SK-N-SH (cell line): ENCODE results near the gene WRAP73. TPM values are rescaled to one million over a fixed set of nuclear protein-coding genes. Genes with fewer than 3 reads are reported as not detected.

Source experiments
- CTCF ChIA-PET: fragments of 300-600, 350-600 bp; formaldehyde crosslinking; extraction: SDS; loops from one replicate; lab custom pipeline; 2021; lab: Yijun Ruan, JAX
- POLR2A ChIA-PET: fragments of 350-600 bp; sonication (Branson Sonifier 250); formaldehyde crosslinking; extraction: SDS; loops from one replicate; lab custom pipeline; 2020; ENCODE audit warnings: antibody characterized with exemption, inconsistent platforms; lab: Yijun Ruan, JAX
- DNase-seq: peaks from one replicate; pipeline ENCODE4 v3.0.0; 2012
- H2AFZ ChIP-seq: fragments of 200-600 bp; sonication (generic); 2 replicates; pipeline ENCODE4 v1.8.1; 2016; ENCODE audit warnings: antibody characterized with exemption, mild to moderate bottlenecking, low read depth
- H3F3A ChIP-seq: fragments of 200-600 bp; sonication (generic); replicated peaks from 2 replicates; pipeline ENCODE3; 2016; ENCODE audit warnings: antibody characterized with exemption, mild to moderate bottlenecking; ENCODE audit not compliant: insufficient read depth
- H3K27ac ChIP-seq, 2 experiments: fragments of 200-500 bp in 1 of 2; fragments of 200-600 bp in 1 of 2; sonication (Bioruptor generic) in 1 of 2; sonication (generic), shearing (Covaris generic) in 1 of 2; 2 replicates each; pipeline versions ENCODE4 v1.5.1 to v1.6.1; 2014 to 2016; ENCODE audit warnings: low read depth in 2 of 2, inconsistent platforms in 1 of 2, low read length in 1 of 2, mild to moderate bottlenecking in 1 of 2, mixed read lengths in 1 of 2
- H3K27me3 ChIP-seq: fragments of 200-600 bp; sonication (generic), shearing (Covaris generic); 2 replicates; pipeline ENCODE4 v1.6.1; 2016; ENCODE audit warnings: mixed run types; ENCODE audit not compliant: insufficient read depth
- H3K36me3 ChIP-seq, 2 experiments: fragments of 200-500 bp in 1 of 2; fragments of 200-600 bp in 1 of 2; sonication (Bioruptor generic) in 1 of 2; sonication (generic) in 1 of 2; replicated peaks in 1 of 2; 2 replicates each; pipeline versions ENCODE3 to v1.5.1; 2014 to 2016; ENCODE audit warnings: low read length in 1 of 2, mild to moderate bottlenecking in 1 of 2; ENCODE audit not compliant: insufficient read depth in 2 of 2, control insufficient read depth in 1 of 2
- H3K4me1 ChIP-seq, 2 experiments: fragments of 200-500 bp in 1 of 2; fragments of 200-600 bp in 1 of 2; sonication (Bioruptor generic) in 1 of 2; sonication (generic), shearing (Covaris generic) in 1 of 2; 2 replicates each; pipeline versions ENCODE4 v1.5.1 to v1.6.1; 2014 to 2016; ENCODE audit warnings: low read depth in 1 of 2, low read length in 1 of 2, mixed run types in 1 of 2; ENCODE audit not compliant: insufficient read depth in 2 of 2, control insufficient read depth in 1 of 2
- H3K4me2 ChIP-seq: fragments of 200-600 bp; sonication (generic), shearing (Covaris generic); 2 replicates; pipeline ENCODE4 v1.6.1; 2017; ENCODE audit warnings: mixed run types
- H3K4me3 ChIP-seq, 2 experiments: fragments of 200-500 bp in 1 of 2; fragments of 200-600 bp in 1 of 2; sonication (Bioruptor generic) in 1 of 2; sonication (generic), shearing (Covaris generic) in 1 of 2; 2 replicates each; pipeline versions ENCODE4 v1.5.1 to v1.8.1; 2014 to 2016; ENCODE audit warnings: low read depth in 2 of 2, inconsistent platforms in 1 of 2, low read length in 1 of 2, mild to moderate bottlenecking in 1 of 2, mixed read lengths in 1 of 2, moderate library complexity in 1 of 2
- H3K79me2 ChIP-seq: fragments of 200-600 bp; sonication (generic); 2 replicates; pipeline ENCODE4 v1.8.1; 2017; ENCODE audit warnings: mild to moderate bottlenecking; ENCODE audit not compliant: insufficient read depth
- H3K9ac ChIP-seq: fragments of 200-600 bp; sonication (generic); 2 replicates; pipeline ENCODE4 v1.6.1; 2017; ENCODE audit warnings: mixed run types
- H3K9me2 ChIP-seq: fragments of 200-600 bp; sonication (generic); 2 replicates; pipeline ENCODE4 v1.6.1; 2017; ENCODE audit warnings: mixed run types
- H3K9me3 ChIP-seq: fragments of 200-600 bp; sonication (generic); 2 replicates; pipeline ENCODE4 v1.6.1; 2017; ENCODE audit warnings: mixed run types, mild to moderate bottlenecking, moderate library complexity
- H4K20me1 ChIP-seq: fragments of 200-600 bp; sonication (generic); 2 replicates; pipeline ENCODE4 v1.6.1; 2017; ENCODE audit warnings: mild to moderate bottlenecking, mixed run types; ENCODE audit not compliant: insufficient read depth
- CHD2 ChIP-seq: fragments of 150-350 bp; IDR thresholded peaks from 2 replicates; pipeline ENCODE4 v1.6.1; 2018; ENCODE audit warnings: low read length; ENCODE audit not compliant: partially characterized antibody
- ELF1 ChIP-seq: IDR thresholded peaks from 2 replicates; pipeline ENCODE4 v1.4.0; 2012
- FOXM1 ChIP-seq: IDR thresholded peaks from 2 replicates; pipeline ENCODE4 v1.4.0; 2012; ENCODE audit warnings: low read depth, mild to moderate bottlenecking
- MAX ChIP-seq: IDR thresholded peaks from 2 replicates; pipeline ENCODE4 v1.4.0; 2012; ENCODE audit warnings: low read depth
- MXI1 ChIP-seq: IDR thresholded peaks from 2 replicates; pipeline ENCODE4 v1.6.1; 2012; ENCODE audit warnings: mild to moderate bottlenecking, low read depth, low read length, improper control_type of control experiment
- POLR2AphosphoS5 ChIP-seq: IDR thresholded peaks from 2 replicates; pipeline ENCODE4 v1.6.1; 2012; ENCODE audit warnings: low read depth, low read length
- REST ChIP-seq: IDR thresholded peaks from 2 replicates; pipeline ENCODE4 v1.6.1; 2012; ENCODE audit warnings: mild to moderate bottlenecking, low read depth, low read length, moderate library complexity
- SIN3A ChIP-seq: IDR thresholded peaks from 2 replicates; pipeline ENCODE4 v1.6.1; 2012; ENCODE audit warnings: low read depth, mild to moderate bottlenecking, low read length, moderate library complexity, borderline replicate concordance
- USF1 ChIP-seq: IDR thresholded peaks from 2 replicates; pipeline ENCODE4 v1.4.0; 2012; ENCODE audit warnings: low read depth, borderline replicate concordance
- USF2 ChIP-seq: fragments of 150-350 bp; IDR thresholded peaks from 2 replicates; pipeline ENCODE4 v1.6.1; 2017; ENCODE audit warnings: antibody characterized with exemption, low read length, low read depth, borderline replicate concordance
- ZBTB33 ChIP-seq: IDR thresholded peaks from 2 replicates; pipeline ENCODE4 v1.4.0; 2012; ENCODE audit warnings: low read depth, borderline replicate concordance
- WGBS: methylation state at CpG from one replicate; pipeline ENCODE4 v1.1.6; 2017; ENCODE audit warnings: low lambda C conversion rate; 5-methylcytosine and 5-hydroxymethylcytosine counted together
- polyA plus RNA-seq, 3 experiments: library from polyadenylated mRNA; depleted of rRNA; stranded (reverse); fragments of >200 nt; gene quantifications; 2 replicates each; pipeline ENCODE4 v1.2.3, GENCODE V29; 2012

The WRAP73 gene
- polyA plus RNA-seq, 1 of the 3 experiments (the other 2 are of a cell fraction), result 61.9 TPM

- no peaks in the 10 kb centered on the region for H3K9me3 ChIP-seq
- H3K27me3 ChIP-seq, result no peaks in the 10 kb centered on the region
- TF ChIP-seq FOXM1 (no peak), ELF1 (no peak), CHD2 (no peak), SIN3A (no peak), MAX (no peak), USF1 (no peak), MXI1 (no peak), ZBTB33 (no peak)
- ChIA-PET POLR2A (no interaction called here), CTCF (interaction anchor here (0.6 to 2.6 kb wide), 2 partner anchors 30 to 104 kb away, joined by 3 to 11 read pairs; no protein-coding TSS in a partner anchor)
- no peak overlapping the region for H3K27ac ChIP-seq
- 76% methylated on average over 16 of the region's 31 CpGs for WGBS
- no peak overlapping the region for H3K9ac ChIP-seq
- no peaks in the 10 kb centered on the region for H3K9me2 ChIP-seq
- no peaks in the 10 kb centered on the region for H3F3A ChIP-seq
- no peaks in the 10 kb centered on the region for H3K79me2 ChIP-seq
- no peak overlapping the region for H2AFZ ChIP-seq
- DNase-seq, result no peak
- H3K4me1 ChIP-seq, result peaks cover 0 to 26% of the 10 kb centered on the region in 2 experiments; a peak in 1 of 4 replicates
- H3K4me3 ChIP-seq, result no peak overlapping the region
- H3K36me3 ChIP-seq, result no peaks in the 10 kb centered on the region
- no peak overlapping the region for H3K4me2 ChIP-seq
- no peaks in the 10 kb centered on the region for H4K20me1 ChIP-seq
Measured at GRCh38 chr1:3594706-3595377, 55.1 kb downstream of the WRAP73 start.

GRCh38 chr1:3593745-3594144, 56.2 kb downstream of the WRAP73 start:
- no peaks in the 10 kb centered on the region for H3K36me3 ChIP-seq
- no peak overlapping the region for H3K4me2 ChIP-seq
- H4K20me1 ChIP-seq, result no peaks in the 10 kb centered on the region
- no peaks in the 10 kb centered on the region for H3F3A ChIP-seq
- H3K27me3 ChIP-seq, result no peaks in the 10 kb centered on the region
- POLR2A ChIA-PET, result no interaction called here
- H2AFZ ChIP-seq, result no peak overlapping the region
- TF ChIP-seq POLR2AphosphoS5 (no peak), REST (no peak), CHD2 (no peak), USF2 (no peak)
- H3K79me2 ChIP-seq, result no peaks in the 10 kb centered on the region
- no peak overlapping the region for H3K4me3 ChIP-seq
- no peak overlapping the region for H3K27ac ChIP-seq
- 78% methylated on average over 8 of the region's 10 CpGs for WGBS
- peaks cover 0 to 16% of the 10 kb centered on the region in 2 experiments; a peak in 1 of 4 replicates for H3K4me1 ChIP-seq
- no peak for DNase-seq
- no peak overlapping the region for H3K9ac ChIP-seq
- CTCF ChIA-PET, result interaction anchor here (0.7 to 2.6 kb wide), 3 partner anchors 25 to 103 kb away, joined by 3 to 11 read pairs (median 5); no protein-coding TSS in a partner anchor
- no peaks in the 10 kb centered on the region for H3K9me3 ChIP-seq
- no peaks in the 10 kb centered on the region for H3K9me2 ChIP-seq
